ENCODE results near the gene GADD45GIP1.

- no peak for TF ChIP-seq CTCF (IDR thresholded peaks at IDR 0.05)
- TF ChIP-seq POLR2A (IDR thresholded peaks at IDR 0.05), result no peak
Observed at GRCh38 chr19:13005253-13005652, 48.2 kb upstream of the GADD45GIP1 start.

Data from uterus (tissue), 2 donors.